Activated B cell treated with CpG ODN at 0.5 μM for 24 hours (primary cell): Measurements from ENCODE around the gene CLP1. TPM values are rescaled to one million over a fixed set of nuclear protein-coding genes. Genes with fewer than 3 reads are reported as not detected.

Experiments
- ATAC-seq: fragments of 200-7000 bp; cut with Tn5 transposase; one replicate; pipeline ENCODE4 v1.10.0; 2021; ENCODE audit warnings: low read depth, mild to moderate bottlenecking, moderate library complexity
- CTCF ChIA-PET: fragments of 350-600 bp; sonication (Branson Sonifier 250); formaldehyde crosslinking; loops from one replicate; lab custom pipeline; 2021; ENCODE audit warnings: antibody characterized with exemption; lab: Charles Lee
- POLR2A ChIA-PET: fragments of 350-600 bp; sonication (Branson Sonifier 250); formaldehyde crosslinking; loops from one replicate; lab custom pipeline; 2021; ENCODE audit warnings: antibody characterized with exemption; lab: Charles Lee
- DNase-seq: peaks from one replicate; pipeline ENCODE4 v3.0.0; 2022
- H3K27ac Mint-ChIP-seq: one replicate; pipeline ENCODE4 v1.8.0; 2020; ENCODE audit warnings: mixed read lengths
- H3K27me3 Mint-ChIP-seq: one replicate; pipeline ENCODE4 v1.8.0; 2021; ENCODE audit warnings: mixed read lengths
- H3K36me3 Mint-ChIP-seq: one replicate; pipeline ENCODE4 v1.8.0; 2021; ENCODE audit warnings: low read depth, mixed read lengths
- H3K4me1 Mint-ChIP-seq: one replicate; pipeline ENCODE4 v1.8.0; 2021; ENCODE audit warnings: mixed read lengths
- H3K4me3 Mint-ChIP-seq: one replicate; pipeline ENCODE4 v1.8.0; 2020; ENCODE audit warnings: mild to moderate bottlenecking, mixed read lengths
- H3K9me3 Mint-ChIP-seq: one replicate; pipeline ENCODE4 v1.8.0; 2020; ENCODE audit warnings: mixed read lengths
- intact Hi-C: fragments of 100-400 bp; cut with micrococcal nuclease; formaldehyde crosslinking; loops from one replicate; pipeline ENCODE4 v1.15.1; 2024
- total RNA-seq: library from RNA; stranded (reverse); gene quantifications from 2 replicates; pipeline ENCODE4 v1.2.3, GENCODE V29; 2022
- TF ChIP-seq, protein P1 (sequence below): fragments of 200-600 bp; IDR thresholded peaks from one replicate; pipeline ENCODE4 v1.8.0; 2022; ENCODE audit warnings: antibody characterized with exemption, mild to moderate bottlenecking

Gene CLP1
- total RNA-seq, 1 donor from 2014 or later = 20.4 TPM

- no peak for ATAC-seq
- CTCF ChIA-PET = no interaction called here
- TF ChIP-seq, protein P1, sequence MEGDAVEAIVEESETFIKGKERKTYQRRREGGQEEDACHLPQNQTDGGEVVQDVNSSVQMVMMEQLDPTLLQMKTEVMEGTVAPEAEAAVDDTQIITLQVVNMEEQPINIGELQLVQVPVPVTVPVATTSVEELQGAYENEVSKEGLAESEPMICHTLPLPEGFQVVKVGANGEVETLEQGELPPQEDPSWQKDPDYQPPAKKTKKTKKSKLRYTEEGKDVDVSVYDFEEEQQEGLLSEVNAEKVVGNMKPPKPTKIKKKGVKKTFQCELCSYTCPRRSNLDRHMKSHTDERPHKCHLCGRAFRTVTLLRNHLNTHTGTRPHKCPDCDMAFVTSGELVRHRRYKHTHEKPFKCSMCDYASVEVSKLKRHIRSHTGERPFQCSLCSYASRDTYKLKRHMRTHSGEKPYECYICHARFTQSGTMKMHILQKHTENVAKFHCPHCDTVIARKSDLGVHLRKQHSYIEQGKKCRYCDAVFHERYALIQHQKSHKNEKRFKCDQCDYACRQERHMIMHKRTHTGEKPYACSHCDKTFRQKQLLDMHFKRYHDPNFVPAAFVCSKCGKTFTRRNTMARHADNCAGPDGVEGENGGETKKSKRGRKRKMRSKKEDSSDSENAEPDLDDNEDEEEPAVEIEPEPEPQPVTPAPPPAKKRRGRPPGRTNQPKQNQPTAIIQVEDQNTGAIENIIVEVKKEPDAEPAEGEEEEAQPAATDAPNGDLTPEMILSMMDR = no peak
- no peak overlapping the region for H3K27ac Mint-ChIP-seq
- no peaks in the 10 kb centered on the region for H3K36me3 Mint-ChIP-seq
- H3K4me3 Mint-ChIP-seq = no peak overlapping the region
- POLR2A ChIA-PET = no interaction called here
- no peaks in the 10 kb centered on the region for H3K4me1 Mint-ChIP-seq
- no peak for DNase-seq
- intact Hi-C loops = no loop called here
- peaks cover 24% of the 10 kb centered on the region for H3K27me3 Mint-ChIP-seq
- no peaks in the 10 kb centered on the region for H3K9me3 Mint-ChIP-seq
Observed at GRCh38 chr11:57626895-57627294, 30.7 kb upstream of the CLP1 start.

DNA sequence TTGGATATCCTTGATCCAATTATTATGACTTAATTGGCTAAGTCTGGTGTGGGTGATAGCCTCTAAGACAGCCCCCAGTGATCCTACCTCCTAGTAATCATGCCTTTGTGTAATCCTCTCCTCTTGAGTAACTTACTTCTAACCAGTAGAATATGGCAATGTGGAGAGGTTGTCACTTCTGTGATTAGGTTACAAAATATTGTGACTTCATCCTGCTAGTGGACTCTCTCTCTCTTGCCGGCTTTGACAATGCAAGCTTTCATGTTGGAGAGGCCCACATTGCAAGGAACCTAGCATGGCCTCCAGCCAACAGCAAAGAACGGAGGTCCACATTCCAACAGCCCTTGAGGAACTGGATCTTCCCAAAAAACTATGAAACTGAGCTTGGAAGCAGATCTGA is 27.4 kb upstream of the CLP1 start:
- intact Hi-C loops = no loop called here
- no peaks in the 10 kb centered on the region for H3K9me3 Mint-ChIP-seq
- TF ChIP-seq, protein P1 = no peak
- ChIA-PET CTCF (no interaction called here), POLR2A (no interaction called here)
- DNase-seq (no peak), ATAC-seq (no peak)
- peaks cover 31% of the 10 kb centered on the region for H3K27me3 Mint-ChIP-seq
- H3K27ac Mint-ChIP-seq = no peak overlapping the region
- no peaks in the 10 kb centered on the region for H3K36me3 Mint-ChIP-seq
- H3K4me1 Mint-ChIP-seq = no peaks in the 10 kb centered on the region
- no peak overlapping the region for H3K4me3 Mint-ChIP-seq

DNA sequence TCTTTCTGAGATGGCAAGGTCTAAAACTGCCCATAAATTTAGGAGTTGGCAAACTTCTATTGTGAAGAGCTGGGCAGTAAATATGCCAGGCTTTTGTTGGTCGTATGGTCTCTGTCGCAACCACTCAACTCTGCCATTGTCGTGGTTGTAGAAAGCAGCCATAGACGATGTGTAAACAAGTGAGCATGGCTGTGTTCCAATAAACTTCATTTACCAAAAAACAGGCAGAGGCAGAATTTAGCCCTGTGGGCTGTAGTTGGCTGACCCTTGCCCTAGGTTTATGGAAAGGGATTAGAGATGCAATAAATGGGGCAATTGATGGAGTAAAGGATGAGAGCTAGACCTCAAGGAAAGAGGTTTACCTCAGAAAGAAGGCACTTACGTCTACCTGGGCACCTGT is 25.4 kb upstream of the CLP1 start:
- H3K4me1 Mint-ChIP-seq = no peaks in the 10 kb centered on the region
- H3K36me3 Mint-ChIP-seq = no peaks in the 10 kb centered on the region
- intact Hi-C loops = no loop called here
- ATAC-seq = no peak
- CTCF ChIA-PET = interaction anchor here (1.6 kb wide), 1 partner anchor 8 kb away, joined by 4 read pairs; no protein-coding TSS in a partner anchor
- TF ChIP-seq, protein P1 = no peak
- H3K27ac Mint-ChIP-seq = no peak overlapping the region
- POLR2A ChIA-PET = no interaction called here
- H3K27me3 Mint-ChIP-seq = peaks cover 40% of the 10 kb centered on the region
- H3K4me3 Mint-ChIP-seq = no peak overlapping the region
- H3K9me3 Mint-ChIP-seq = no peaks in the 10 kb centered on the region
- DNase-seq = no peak

DNA sequence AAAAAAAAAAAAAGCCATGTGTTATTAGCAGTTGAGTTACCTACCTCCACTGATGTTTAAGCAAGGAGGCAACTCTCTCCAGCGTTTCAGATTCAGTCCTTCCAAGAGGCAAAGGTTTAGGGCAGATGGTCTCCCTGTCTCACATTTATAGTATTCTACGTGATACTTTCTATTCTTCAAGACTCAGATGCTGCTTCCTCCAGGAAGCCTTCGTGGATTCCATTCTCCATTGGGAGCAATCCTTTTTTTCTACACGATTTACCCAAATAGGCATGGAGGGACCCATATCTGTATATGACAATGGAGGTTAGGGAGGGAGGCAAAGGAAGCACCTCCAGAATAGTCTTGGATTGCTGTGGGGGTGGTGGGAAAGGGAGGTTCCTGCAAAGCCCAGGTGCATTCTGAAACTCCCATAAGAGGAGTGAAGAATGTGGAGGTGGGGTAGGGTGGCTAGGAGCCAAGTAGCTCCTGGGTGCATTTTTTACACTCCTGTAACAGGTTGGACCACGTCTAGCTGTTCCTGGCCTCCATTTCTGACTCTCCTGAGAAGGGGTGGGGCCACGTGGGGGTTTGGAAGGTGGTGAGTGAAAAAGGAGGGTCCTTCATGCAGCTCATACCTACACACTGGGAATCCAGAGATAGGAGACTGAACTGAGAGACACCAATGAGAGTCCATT is 24.0 kb upstream of the CLP1 start:
- CTCF ChIA-PET = interaction anchor here (2.0 kb wide), 1 partner anchor 11 kb away, joined by 8 read pairs; no protein-coding TSS in a partner anchor
- no peak for ATAC-seq
- TF ChIP-seq, protein P1 = no peak
- intact Hi-C loops = no loop called here
- H3K36me3 Mint-ChIP-seq = no peaks in the 10 kb centered on the region
- H3K4me3 Mint-ChIP-seq = no peak overlapping the region
- H3K27me3 Mint-ChIP-seq = peaks cover 49% of the 10 kb centered on the region
- no peaks in the 10 kb centered on the region for H3K9me3 Mint-ChIP-seq
- H3K4me1 Mint-ChIP-seq = peaks cover 10% of the 10 kb centered on the region
- DNase-seq = no peak
- H3K27ac Mint-ChIP-seq = no peak overlapping the region
- POLR2A ChIA-PET = no interaction called here

DNA sequence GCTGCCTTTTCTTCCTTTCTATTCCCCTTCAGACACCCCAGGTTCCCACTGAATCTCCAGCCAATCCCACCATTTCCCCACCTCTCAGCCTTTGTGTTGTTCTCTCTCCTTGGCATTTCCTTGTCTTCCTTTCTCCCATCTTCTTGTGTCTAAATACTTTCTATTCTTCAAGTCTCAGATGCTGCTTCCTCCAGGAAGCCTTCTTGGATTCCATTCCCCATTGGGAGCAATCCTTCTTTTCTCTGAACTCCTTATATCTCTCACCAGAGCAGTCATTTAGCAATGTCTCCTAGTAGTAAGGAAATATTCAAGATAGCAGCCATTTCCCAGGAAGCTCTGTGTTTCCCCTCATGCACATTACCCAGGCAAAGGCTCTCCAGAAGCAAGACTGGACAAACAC is 23.3 kb upstream of the CLP1 start:
- TF ChIP-seq, protein P1 = no peak
- ChIA-PET POLR2A (no interaction called here), CTCF (interaction anchor here (2.0 kb wide), 1 partner anchor 10 kb away, joined by 8 read pairs; no protein-coding TSS in a partner anchor)
- intact Hi-C loops = no loop called here
- Mint-ChIP-seq H3K36me3 (no peaks in the 10 kb centered on the region), H3K9me3 (no peaks in the 10 kb centered on the region), H3K27ac (no peak overlapping the region), H3K27me3 (peaks cover 49% of the 10 kb centered on the region), H3K4me1 (peaks cover 17% of the 10 kb centered on the region), H3K4me3 (no peak overlapping the region)
- DNase-seq (no peak), ATAC-seq (no peak)
